Keratinocyte (primary cell): ENCODE results near the gene PELI1.

Experiments used
- CTCF ChIP-seq, 3 experiments: IDR thresholded peaks in 1 of 3; conservative IDR thresholded peaks in 1 of 3; optimal IDR thresholded peaks in 1 of 3; 2 replicates in 2 of 3; 3 replicates in 1 of 3; pipeline versions ENCODE3 to v1.5.1; 2011; ENCODE audit warnings: low read length in 3 of 3, mild to moderate bottlenecking in 3 of 3, moderate library complexity in 2 of 3, control low read depth in 1 of 3, inconsistent platforms in 1 of 3; ENCODE audit not compliant: insufficient read depth in 2 of 3; ENCODE audit errors: extremely low read depth in 1 of 3
- EZH2 ChIP-seq: IDR thresholded peaks from one replicate; pipeline ENCODE4 v1.6.1; 2012; ENCODE audit warnings: inconsistent platforms, mild to moderate bottlenecking, low read length, moderate library complexity

GRCh38 chr2:64193491-64193890 lies 49.3 kb upstream of the PELI1 start:
- TF ChIP-seq EZH2 (no peak), CTCF (optimal IDR thresholded peaks at IDR 0.05 in 1 of 3, IDR thresholded peaks at IDR 0.05 in 1 of 3, conservative IDR thresholded peaks at IDR 0.05 in 1 of 3; ENCODE audit: extremely low read depth in 1 of 3, insufficient read depth in 2 of 3, low read length in 3 of 3) (no peak)
